ENCODE data around the gene ILF2.
"Not testable (repeated sequence)": the region's sequence is repeated elsewhere in the genome, so short reads cannot be mapped to it uniquely, and the experiment has no call there.

Gene ILF2

DNA sequence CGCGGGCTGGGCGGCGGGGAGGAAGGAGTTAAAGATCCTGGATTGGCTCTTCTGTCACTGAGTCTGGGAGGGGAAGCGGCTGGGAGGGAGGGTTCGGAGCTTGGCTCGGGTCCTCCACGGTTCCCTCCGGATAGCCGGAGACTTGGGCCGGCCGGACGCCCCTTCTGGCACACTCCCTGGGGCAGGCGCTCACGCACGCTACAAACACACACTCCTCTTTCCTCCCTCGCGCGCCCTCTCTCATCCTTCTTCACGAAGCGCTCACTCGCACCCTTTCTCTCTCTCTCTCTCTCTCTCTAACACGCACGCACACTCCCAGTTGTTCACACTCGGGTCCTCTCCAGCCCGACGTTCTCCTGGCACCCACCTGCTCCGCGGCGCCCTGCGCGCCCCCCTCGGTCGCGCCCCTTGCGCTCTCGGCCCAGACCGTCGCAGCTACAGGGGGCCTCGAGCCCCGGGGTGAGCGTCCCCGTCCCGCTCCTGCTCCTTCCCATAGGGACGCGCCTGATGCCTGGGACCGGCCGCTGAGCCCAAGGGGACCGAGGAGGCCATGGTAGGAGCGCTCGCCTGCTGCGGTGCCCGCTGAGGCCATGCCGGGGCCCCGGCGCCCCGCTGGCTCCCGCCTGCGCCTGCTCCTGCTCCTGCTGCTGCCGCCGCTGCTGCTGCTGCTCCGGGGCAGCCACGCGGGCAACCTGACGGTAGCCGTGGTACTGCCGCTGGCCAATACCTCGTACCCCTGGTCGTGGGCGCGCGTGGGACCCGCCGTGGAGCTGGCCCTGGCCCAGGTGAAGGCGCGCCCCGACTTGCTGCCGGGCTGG, 7.9 kb upstream of the ILF2 start, which contains the start of gene NPR1:
Gene NPR1 (plus strand): TSS at position 170 of the 818 bp plus-strand sequence. CDS start 421 bp downstream, at position 591.
- Histone ChIP-seq H3K27me3 (ENCODE audit: insufficient read depth, poor library complexity, severe bottlenecking) (peaks cover 31% of the 10 kb centered on the region), H3K4me3 (replicated peaks; ENCODE audit: insufficient read depth, low read length) (peak within 1 kb of the TSS; percentile 35), H3K27ac (replicated peaks) (no peak within 1 kb of the TSS)
- TF ChIP-seq POLR2AphosphoS5 (IDR thresholded peaks at IDR 0.05; ENCODE audit: low read depth) = no peak
- TF ChIP-seq GABPA (IDR thresholded peaks at IDR 0.05; ENCODE audit: low read depth) = no peak
- TF ChIP-seq REST (IDR thresholded peaks at IDR 0.05; ENCODE audit: insufficient replicate concordance, low read depth) = no peak
- TF ChIP-seq, protein P1, sequence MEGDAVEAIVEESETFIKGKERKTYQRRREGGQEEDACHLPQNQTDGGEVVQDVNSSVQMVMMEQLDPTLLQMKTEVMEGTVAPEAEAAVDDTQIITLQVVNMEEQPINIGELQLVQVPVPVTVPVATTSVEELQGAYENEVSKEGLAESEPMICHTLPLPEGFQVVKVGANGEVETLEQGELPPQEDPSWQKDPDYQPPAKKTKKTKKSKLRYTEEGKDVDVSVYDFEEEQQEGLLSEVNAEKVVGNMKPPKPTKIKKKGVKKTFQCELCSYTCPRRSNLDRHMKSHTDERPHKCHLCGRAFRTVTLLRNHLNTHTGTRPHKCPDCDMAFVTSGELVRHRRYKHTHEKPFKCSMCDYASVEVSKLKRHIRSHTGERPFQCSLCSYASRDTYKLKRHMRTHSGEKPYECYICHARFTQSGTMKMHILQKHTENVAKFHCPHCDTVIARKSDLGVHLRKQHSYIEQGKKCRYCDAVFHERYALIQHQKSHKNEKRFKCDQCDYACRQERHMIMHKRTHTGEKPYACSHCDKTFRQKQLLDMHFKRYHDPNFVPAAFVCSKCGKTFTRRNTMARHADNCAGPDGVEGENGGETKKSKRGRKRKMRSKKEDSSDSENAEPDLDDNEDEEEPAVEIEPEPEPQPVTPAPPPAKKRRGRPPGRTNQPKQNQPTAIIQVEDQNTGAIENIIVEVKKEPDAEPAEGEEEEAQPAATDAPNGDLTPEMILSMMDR (IDR thresholded peaks at IDR 0.05; ENCODE audit: insufficient read depth, low read length) = no peak
- no peak for TF ChIP-seq SPI1 (IDR thresholded peaks at IDR 0.05; ENCODE audit: borderline replicate concordance, low read depth)
- DNase-seq (ENCODE audit: low read depth in 1 of 2, low spot score in 1 of 2) = no peak

DNA sequence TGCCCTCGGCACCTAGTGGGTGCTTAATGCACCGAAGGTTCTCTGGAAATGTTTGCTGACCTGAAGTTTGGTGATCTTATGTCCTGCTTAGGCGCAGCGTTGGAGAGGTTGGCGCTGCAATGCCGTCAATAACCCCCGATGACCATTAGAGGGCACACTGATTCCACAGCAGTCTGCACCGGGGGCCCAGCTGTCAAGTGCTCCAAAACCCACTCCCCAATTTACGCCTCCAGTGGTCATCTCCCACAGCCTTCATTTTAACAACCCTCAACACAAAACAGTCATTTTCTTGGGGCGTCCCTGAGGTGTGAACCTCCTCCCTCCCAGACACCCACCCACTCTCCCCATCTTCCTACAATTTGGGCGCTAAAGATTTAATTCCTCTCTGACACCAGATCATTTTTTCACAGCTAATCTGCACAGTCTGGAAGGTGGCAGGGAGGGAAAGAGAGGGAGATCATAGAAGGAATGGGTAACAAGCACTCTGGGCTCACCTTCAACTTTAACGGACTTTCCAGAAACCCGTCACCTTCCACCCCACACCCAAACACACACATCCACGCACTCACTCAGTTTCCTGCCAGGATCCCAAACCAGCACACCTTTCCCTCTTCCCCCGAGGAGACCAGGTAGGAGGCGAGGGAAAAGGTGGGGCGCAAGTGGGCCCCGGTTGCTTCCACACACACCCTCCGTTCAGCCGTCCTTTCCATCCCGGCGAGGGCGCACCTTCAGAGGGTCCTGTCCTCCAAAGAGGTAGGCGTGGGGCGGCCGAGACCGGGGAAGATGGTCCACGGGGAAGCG, 7.1 kb upstream of the ILF2 start:
- Histone ChIP-seq H3K27ac (replicated peaks) (no peak overlapping the region), H3K27me3 (ENCODE audit: insufficient read depth, poor library complexity, severe bottlenecking) (peaks cover 31% of the 10 kb centered on the region), H3K4me3 (replicated peaks; ENCODE audit: insufficient read depth, low read length) (peak overlapping the region; percentile 35)
- TF ChIP-seq, protein P1 (IDR thresholded peaks at IDR 0.05; ENCODE audit: insufficient read depth, low read length) = peak; percentile 96
- no peak for TF ChIP-seq POLR2AphosphoS5 (IDR thresholded peaks at IDR 0.05; ENCODE audit: low read depth)
- peak in 1 of 2 experiments; percentile 49 for DNase-seq (ENCODE audit: low read depth in 1 of 2, low spot score in 1 of 2)

DNA sequence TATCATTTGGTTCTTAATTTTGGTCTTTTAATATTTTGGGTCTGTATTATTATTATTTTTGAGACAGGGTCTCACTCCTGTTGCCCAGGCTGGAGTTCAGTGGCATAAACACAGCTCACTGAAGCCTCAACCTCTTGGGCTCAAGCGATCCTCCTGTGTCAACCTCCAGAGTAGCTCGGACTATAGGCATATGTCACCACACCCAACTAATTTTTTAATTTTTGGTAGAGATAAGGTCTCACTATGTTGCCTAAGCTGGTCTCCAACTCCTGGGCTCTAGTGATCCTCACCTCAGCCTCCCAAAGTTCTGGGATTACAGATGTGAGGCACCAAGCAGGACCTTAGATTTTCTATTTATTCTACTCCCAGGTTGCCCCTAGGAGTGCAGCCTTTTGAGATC, 2.7 kb upstream of the ILF2 start:
- no peak for DNase-seq (ENCODE audit: low read depth in 1 of 2, low spot score in 1 of 2)
- Histone ChIP-seq H3K27me3 (ENCODE audit: insufficient read depth, poor library complexity, severe bottlenecking) (peaks cover 5% of the 10 kb centered on the region), H3K4me3 (replicated peaks; ENCODE audit: insufficient read depth, low read length) (no peak overlapping the region), H3K27ac (replicated peaks) (no peak overlapping the region)
- TF ChIP-seq, protein P1 (IDR thresholded peaks at IDR 0.05; ENCODE audit: insufficient read depth, low read length) = no peak
- TF ChIP-seq GABPA (IDR thresholded peaks at IDR 0.05; ENCODE audit: low read depth) = no peak

DNA sequence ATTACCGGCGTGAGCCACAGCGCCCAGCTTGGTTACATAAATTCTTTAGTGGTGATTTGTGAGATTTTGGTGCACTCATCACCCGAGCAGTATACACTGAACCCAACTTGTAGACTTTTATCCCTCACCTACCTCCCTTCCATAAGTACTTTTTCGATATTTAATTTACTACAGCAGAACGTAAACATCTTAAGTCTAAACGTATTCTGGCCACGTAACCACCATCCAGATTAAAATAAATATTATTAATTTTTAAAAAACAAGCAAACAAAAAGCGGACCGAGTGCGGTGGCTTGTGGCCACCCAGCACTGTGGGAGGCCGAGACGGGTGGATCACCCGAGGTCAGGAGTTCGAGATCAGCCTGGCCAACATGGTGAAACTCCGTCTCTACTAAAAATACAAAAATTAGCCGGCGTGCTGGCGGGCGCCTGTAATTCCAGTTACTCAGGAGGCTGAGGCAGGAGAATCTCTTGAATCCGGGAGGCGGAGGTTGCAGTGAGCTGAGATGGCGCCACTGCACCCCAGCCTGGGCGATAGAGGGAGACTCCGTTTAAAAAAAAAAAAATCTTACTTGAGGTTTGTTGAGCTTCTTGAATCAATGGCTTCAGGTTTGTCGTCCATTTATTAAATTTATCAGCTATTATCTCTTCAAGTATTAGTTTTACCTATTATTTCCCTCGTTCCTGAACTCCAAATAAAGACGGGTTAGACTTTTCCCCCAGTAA, 998 bp upstream of the ILF2 start:
- Histone ChIP-seq H3K4me3 (replicated peaks; ENCODE audit: insufficient read depth, low read length) (peak overlapping the region; percentile 70), H3K27ac (replicated peaks) (peak overlapping the region; percentile 49)
- H3K27me3 ChIP-seq (ENCODE audit: insufficient read depth, poor library complexity, severe bottlenecking) = not testable (repeated sequence)
- peak in 1 of 2 experiments; percentile 77 for DNase-seq (ENCODE audit: low read depth in 1 of 2, low spot score in 1 of 2)
